Gastrocnemius medialis (tissue), 4 donors: ENCODE measurements around the gene ALDH2. TPM values are rescaled to one million over a fixed set of nuclear protein-coding genes. Genes with fewer than 3 reads are reported as not detected.

Experiments used
- ATAC-seq, 2 donors: fragments of 150-250 bp; one replicate each; pipeline ENCODE4 v1.9.1; 2016
- DNase-seq, 2 donors: peaks; one replicate each; pipeline ENCODE4 v3.0.0-alpha.2; 2019
- H3K27ac ChIP-seq, 4 donors: fragments of 200-600 bp; sonication (generic); 1 replicate in 1 of 4; 2 replicates in 3 of 4; pipeline ENCODE4 v1.5.1; 2016 to 2018; ENCODE audit warnings: mild to moderate bottlenecking in 2 of 4, moderate library complexity in 1 of 4
- H3K27me3 ChIP-seq, 3 donors: fragments of 200-600 bp; sonication (generic) in 2 of 3; 1 replicate in 1 of 3; 2 replicates in 2 of 3; pipeline versions ENCODE4 v1.5.1 to v1.6.0; 2016 to 2019; ENCODE audit warnings: mild to moderate bottlenecking in 1 of 3, moderate library complexity in 1 of 3
- H3K36me3 ChIP-seq, 2 donors: fragments of 200-600 bp; sonication (generic) in 1 of 2; one replicate each; pipeline ENCODE4 v1.5.1; 2017 to 2018
- H3K4me1 ChIP-seq, 2 donors: fragments of 200-600 bp; sonication (generic) in 1 of 2; one replicate each; pipeline ENCODE4 v1.5.1; 2016 to 2017; ENCODE audit warnings: mild to moderate bottlenecking in 2 of 2
- H3K4me3 ChIP-seq, 4 donors: fragments of 200-600 bp; sonication (generic) in 3 of 4; 1 replicate in 1 of 4; 2 replicates in 3 of 4; pipeline ENCODE4 v1.5.1; 2016 to 2019; ENCODE audit warnings: mild to moderate bottlenecking in 2 of 4
- H3K9me3 ChIP-seq, 3 donors: fragments of 200-600 bp; sonication (generic) in 2 of 3; 1 replicate in 1 of 3; 2 replicates in 2 of 3; pipeline ENCODE4 v1.5.1; 2016 to 2019
- CTCF ChIP-seq, 5 experiments: fragments of 450-650 bp in 3 of 5; fragments of 200-600 bp in 2 of 5; sonication (generic) in 2 of 5; IDR thresholded peaks in 4 of 5; conservative IDR thresholded peaks in 1 of 5; 1 replicate in 4 of 5; 2 replicates in 1 of 5; pipeline ENCODE4 v1.5.1; 2016 to 2019; ENCODE audit warnings: antibody characterized with exemption in 5 of 5, mild to moderate bottlenecking in 3 of 5, moderate library complexity in 3 of 5
- POLR2A ChIP-seq, 2 donors: fragments of 450-650 bp; IDR thresholded peaks; one replicate each; pipeline ENCODE4 v1.6.1; 2017; ENCODE audit warnings: antibody characterized with exemption in 2 of 2, mild to moderate bottlenecking in 2 of 2, moderate library complexity in 2 of 2
- in situ Hi-C, 4 donors: fragments of 200-750 bp; cut with MboI; loops; one replicate each; pipeline versions ENCODE4 v1.15.0 to v1.8.0; 2017; ENCODE audit warnings: low sequenced_read_pairs in 4 of 4
- intact Hi-C: fragments of 100-400 bp; cut with DNase I; formaldehyde crosslinking; loops from one replicate; pipeline ENCODE4 v1.15.1; 2023; ENCODE audit warnings: low total_unique reads
- microRNA-seq, 2 donors: library from miRNA; unstranded; fragments of <30 nt; microRNA quantifications; one replicate each; pipeline ENCODE4, GENCODE V29; 2016; ENCODE audit warnings: borderline replicate concordance in 2 of 2
- total RNA-seq, 4 donors: library from RNA; depleted of rRNA; stranded (reverse); fragments of >200 nt; gene quantifications; one replicate each; pipeline versions ENCODE4 v1.1.0 to v1.2.3, GENCODE V29; 2016

The ALDH2 gene
- total RNA-seq, 4 donors from 2014 or later = 70.9 to 156 (median 89.9) TPM

GRCh38 chr12:111858778-111859177 is 92.0 kb downstream of the ALDH2 start:
- H3K4me1 ChIP-seq = no peaks in the 10 kb centered on the region
- H3K27ac ChIP-seq = no peak overlapping the region
- no peak for DNase-seq
- in situ Hi-C loops = no loop called here
- no peak overlapping the region for H3K4me3 ChIP-seq
- TF ChIP-seq CTCF (IDR thresholded peaks at IDR 0.05 in 4 of 5, conservative IDR thresholded peaks at IDR 0.05 in 1 of 5) (no peak), POLR2A (IDR thresholded peaks at IDR 0.05) (no peak)
- intact Hi-C loops = no loop called here
- no peaks in the 10 kb centered on the region for H3K36me3 ChIP-seq
- no peaks in the 10 kb centered on the region for H3K9me3 ChIP-seq
- no peaks in the 10 kb centered on the region for H3K27me3 ChIP-seq
- no peak for ATAC-seq

DNA sequence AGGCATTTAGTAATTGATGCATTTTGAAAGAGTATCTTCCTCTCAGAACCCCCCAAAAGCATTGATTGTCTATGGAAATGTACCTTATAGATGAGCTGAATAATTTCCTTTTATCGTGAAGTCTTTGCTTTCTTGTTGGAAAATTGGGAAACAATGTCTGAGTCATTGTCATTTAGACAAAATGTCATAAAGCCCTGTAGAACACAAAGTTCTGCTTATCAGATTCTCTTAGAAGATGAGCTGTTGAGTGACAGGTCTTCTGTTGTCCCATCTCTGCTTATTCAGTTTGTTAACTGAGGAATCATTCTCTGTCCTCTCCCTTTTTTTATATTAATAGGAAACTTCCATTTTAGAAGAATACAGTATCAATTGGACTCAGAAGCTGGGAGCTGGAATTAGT is 98.2 kb downstream of the ALDH2 start:
- Histone ChIP-seq H3K9me3 (no peaks in the 10 kb centered on the region), H3K27me3 (no peaks in the 10 kb centered on the region), H3K4me3 (no peak overlapping the region), H3K36me3 (peaks cover 2 to 40% of the 10 kb centered on the region in 2 donors), H3K27ac (no peak overlapping the region), H3K4me1 (no peaks in the 10 kb centered on the region)
- ATAC-seq = no peak
- DNase-seq = no peak
- TF ChIP-seq CTCF (IDR thresholded peaks at IDR 0.05 in 4 of 5, conservative IDR thresholded peaks at IDR 0.05 in 1 of 5) (no peak), POLR2A (IDR thresholded peaks at IDR 0.05) (no peak)
- in situ Hi-C loops (no loop called here), intact Hi-C loops (no loop called here)

Small RNA genes within 50 kb of the gene (microRNA-seq; reads per million reads assigned to microRNA genes)
- 0 to 1.7 reads per million in 2 donors for gene MIR6761

Other genes with a start within 250 kb of the ALDH2 start
- gene ATXN2, start 167.6 kb upstream of the ALDH2 start, total RNA-seq = 10 to 100 TPM; 20.4 to 28.1 (median 22.2) TPM
- 10 to 100 TPM; 25.2 to 38.5 (median 29.2) TPM for gene BRAP, start 81.0 kb upstream of the ALDH2 start, total RNA-seq
- gene ACAD10, start 80.9 kb upstream of the ALDH2 start, total RNA-seq = 10 to 100 TPM in 3 of 4 donors, 1 to 10 TPM in 1; 8.3 to 12.6 (median 11.7) TPM
- 10 to 100 TPM; 32.3 to 57.8 (median 48.0) TPM for gene MAPKAPK5, start 75.3 kb downstream of the ALDH2 start, total RNA-seq
- 1 to 10 TPM; 1.9 to 8.5 (median 4.3) TPM for gene TMEM116, start 246.2 kb downstream of the ALDH2 start, total RNA-seq
- 10 to 100 TPM in 3 of 4 donors, 1 to 10 TPM in 1; 9.9 to 20.9 (median 16.8) TPM for gene ERP29, start 246.5 kb downstream of the ALDH2 start, total RNA-seq